ENCODE results near the gene KCNQ1. TPM values are rescaled to one million over a fixed set of nuclear protein-coding genes. Genes with fewer than 3 reads are reported as not detected.

KCNQ1 gene
- total RNA-seq, 1 donor from 2014 or later = 4.8 TPM

- DNase-seq (ENCODE audit: extremely low spot score, unreplicated experiment) = no peak
- peaks cover 18% of the 10 kb centered on the region for H3K9me3 Mint-ChIP-seq
- peaks cover 48% of the 10 kb centered on the region for H3K36me3 Mint-ChIP-seq
- no peak overlapping the region for H3K4me3 Mint-ChIP-seq
- H3K27me3 Mint-ChIP-seq = no peaks in the 10 kb centered on the region
- TF ChIP-seq CTCF (conservative IDR thresholded peaks at IDR 0.05) = no peak
- H3K27ac Mint-ChIP-seq = no peak overlapping the region
- peaks cover 8% of the 10 kb centered on the region for H3K4me1 Mint-ChIP-seq (ENCODE audit: unreplicated experiment)
Measured at GRCh38 chr11:2653930-2654739, 209.3 kb downstream of the KCNQ1 start.

- TF ChIP-seq CTCF (conservative IDR thresholded peaks at IDR 0.05) = no peak
- H3K27ac Mint-ChIP-seq = no peak overlapping the region
- H3K36me3 Mint-ChIP-seq = peaks cover 49% of the 10 kb centered on the region
- no peak overlapping the region for H3K4me3 Mint-ChIP-seq
- no peaks in the 10 kb centered on the region for H3K27me3 Mint-ChIP-seq
- DNase-seq (ENCODE audit: extremely low spot score, unreplicated experiment) = no peak
- H3K9me3 Mint-ChIP-seq = peaks cover 15% of the 10 kb centered on the region
- peaks cover 8% of the 10 kb centered on the region for H3K4me1 Mint-ChIP-seq (ENCODE audit: unreplicated experiment)
Measured at GRCh38 chr11:2655016-2655719, 210.4 kb downstream of the KCNQ1 start.

- no peak for DNase-seq (ENCODE audit: extremely low spot score, unreplicated experiment)
- no peak for TF ChIP-seq CTCF (conservative IDR thresholded peaks at IDR 0.05)
- peaks cover 51% of the 10 kb centered on the region for H3K36me3 Mint-ChIP-seq
- H3K27ac Mint-ChIP-seq = no peak overlapping the region
- no peaks in the 10 kb centered on the region for H3K27me3 Mint-ChIP-seq
- peaks cover 11% of the 10 kb centered on the region for H3K9me3 Mint-ChIP-seq
- peaks cover 8% of the 10 kb centered on the region for H3K4me1 Mint-ChIP-seq (ENCODE audit: unreplicated experiment)
- H3K4me3 Mint-ChIP-seq = no peak overlapping the region
Measured at GRCh38 chr11:2655834-2656622, 211.2 kb downstream of the KCNQ1 start.

GRCh38 chr11:2656859-2657258 is 212.1 kb downstream of the KCNQ1 start:
- Mint-ChIP-seq H3K4me3 (no peak overlapping the region), H3K4me1 (ENCODE audit: unreplicated experiment) (peaks cover 8% of the 10 kb centered on the region), H3K27ac (no peak overlapping the region), H3K36me3 (peaks cover 49% of the 10 kb centered on the region), H3K9me3 (peaks cover 10% of the 10 kb centered on the region), H3K27me3 (no peaks in the 10 kb centered on the region)
- no peak for TF ChIP-seq CTCF (conservative IDR thresholded peaks at IDR 0.05)
- no peak for DNase-seq (ENCODE audit: extremely low spot score, unreplicated experiment)

GRCh38 chr11:2657697-2658284 is 213.0 kb downstream of the KCNQ1 start:
- no peak for TF ChIP-seq CTCF (conservative IDR thresholded peaks at IDR 0.05)
- Mint-ChIP-seq H3K27ac (no peak overlapping the region), H3K9me3 (peaks cover 10% of the 10 kb centered on the region), H3K4me1 (ENCODE audit: unreplicated experiment) (peaks cover 8% of the 10 kb centered on the region), H3K27me3 (no peaks in the 10 kb centered on the region), H3K4me3 (no peak overlapping the region), H3K36me3 (peaks cover 44% of the 10 kb centered on the region)
- DNase-seq (ENCODE audit: extremely low spot score, unreplicated experiment) = no peak

Measured in type B pancreatic cell (in vitro differentiated cells).